ENCODE results near the gene GCGR. TPM values are rescaled to one million over a fixed set of nuclear protein-coding genes. Genes with fewer than 3 reads are reported as not detected.

GCGR gene
- total and polyA plus RNA-seq, 10 of the 15 experiments (the other 5 are each of a cell fraction or from before 2014, with no cell fraction given): not detected

DNA sequence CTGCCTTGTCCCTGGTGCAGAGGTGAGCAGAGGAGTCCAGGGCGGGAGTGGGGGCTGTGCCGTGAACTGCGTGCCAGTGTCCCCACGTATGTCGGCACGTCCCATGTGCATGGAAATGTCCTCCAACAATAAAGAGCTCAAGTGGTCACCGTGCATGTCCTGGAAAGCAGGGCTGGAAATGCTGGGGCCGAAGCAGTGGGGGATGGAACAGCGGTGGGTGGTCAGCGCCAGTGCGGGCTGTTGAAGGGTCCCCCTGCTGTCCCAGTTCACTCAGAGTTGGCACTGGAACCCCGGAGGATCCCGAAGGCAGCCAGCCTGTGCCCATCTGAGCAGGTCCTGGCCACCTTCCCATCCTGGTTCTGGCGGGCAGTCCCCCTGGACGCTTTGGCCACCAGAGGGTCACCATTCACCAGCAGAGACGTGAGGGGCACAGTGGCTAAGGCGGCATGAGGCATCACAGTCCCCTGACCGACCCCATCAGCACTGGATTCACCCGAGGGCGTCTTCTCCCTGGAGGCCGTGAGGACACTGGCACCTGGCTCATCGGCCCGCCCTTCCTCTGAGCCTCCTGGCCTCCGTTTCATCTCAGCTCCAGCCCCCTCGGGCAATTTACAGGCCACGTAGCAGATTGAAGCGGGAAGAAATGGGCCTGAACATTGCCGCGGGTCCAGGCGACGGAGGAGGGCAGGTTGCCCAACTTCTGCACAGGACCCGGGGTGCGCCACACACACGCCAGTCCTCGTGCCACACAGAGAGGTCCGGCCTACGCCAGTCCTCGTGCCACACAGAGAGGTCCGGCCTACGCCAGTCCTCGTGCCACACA is 10.1 kb downstream of the GCGR start:
- no peaks in the 10 kb centered on the region for H3K9me3 ChIP-seq (replicated peaks; ENCODE audit: control insufficient read depth, insufficient read depth, low read length)
- ChIA-PET SMC1A (ENCODE audit: uncharacterized antibody, unreplicated experiment) (no interaction called here), POLR2A (interaction anchor here (0.6 kb wide), 1 partner anchor 179 kb away, joined by 4 read pairs; no protein-coding TSS in a partner anchor), CTCF (no interaction called here), RAD21 (ENCODE audit: unreplicated experiment) (no interaction called here)
- no peak for DNase-seq (ENCODE audit: low read depth, low spot score)
- WGBS (ENCODE audit: insufficient coverage, insufficient replicate concordance, low lambda C conversion rate, missing lambda C conversion rate): 52% methylated on average over 35 of the region's 41 CpGs
- H3K9ac ChIP-seq (ENCODE audit: control insufficient read depth, insufficient read depth, low read length): no peak overlapping the region
- no TSS peak for BruUV-seq (replicated peaks)
- H3K27me3 ChIP-seq (replicated peaks in 1 of 2; ENCODE audit: control insufficient read depth in 2 of 2, insufficient read depth in 2 of 2, low read length in 1 of 2): no peaks in the 10 kb centered on the region
- TF ChIP-seq RCOR1 (conservative IDR thresholded peaks at IDR 0.05; ENCODE audit: low read depth, low read length) (no peak), SRF (IDR thresholded peaks at IDR 0.05; ENCODE audit: low read depth in 2 of 2, low read length in 2 of 2) (no peak), KLF5 (IDR thresholded peaks at IDR 0.05; ENCODE audit: partially characterized antibody) (no peak), CBFB (IDR thresholded peaks at IDR 0.05; ENCODE audit: low read depth) (no peak), JUNB (IDR thresholded peaks at IDR 0.05) (no peak), POLR2AphosphoS5 (IDR thresholded peaks at IDR 0.05; ENCODE audit: low read length) (no peak)
- H3K4me1 ChIP-seq (ENCODE audit: control insufficient read depth, insufficient read depth, low read length): no peaks in the 10 kb centered on the region
- no peak for FAIRE-seq
- ATAC-seq: no peak
- H2AFZ ChIP-seq (ENCODE audit: control insufficient read depth, low read depth, low read length): no peak overlapping the region
- H4K20me1 ChIP-seq (ENCODE audit: control insufficient read depth, insufficient read depth): no peaks in the 10 kb centered on the region
- intact Hi-C loops (cut with micrococcal nuclease; ENCODE audit: unreplicated experiment) (no loop called here), in situ Hi-C loops (cut with MboI) (no loop called here)
- H3K79me2 ChIP-seq (ENCODE audit: control insufficient read depth, insufficient read depth, low read length): no peaks in the 10 kb centered on the region
- no peak overlapping the region for H3K27ac ChIP-seq (ENCODE audit: control insufficient read depth, insufficient read depth)
- H3K4me2 ChIP-seq (ENCODE audit: control insufficient read depth, insufficient read depth): no peak overlapping the region
- no peak overlapping the region for H3K4me3 ChIP-seq
- H3K36me3 ChIP-seq (ENCODE audit: control insufficient read depth in 2 of 2, insufficient read depth in 2 of 2, low read length in 1 of 2): no peaks in the 10 kb centered on the region
